Measurements from ENCODE around the gene CD33. TPM values are rescaled to one million over a fixed set of nuclear protein-coding genes. Genes with fewer than 3 reads are reported as not detected.

CD33 gene
- total RNA-seq, 1 experiment from 2014 or later, result not detected

GRCh38 chr19:51252306-51253079 lies 27.6 kb downstream of the CD33 start:
- DNase-seq (ENCODE audit: low read depth), result peak; percentile 64
- in situ Hi-C loops (cut with HindIII; ENCODE audit: low pct_unique_long_range_greater_than_20kb, low sequenced_read_pairs), result no loop called here

GRCh38 chr19:51253088-51253806 lies 28.4 kb downstream of the CD33 start:
- in situ Hi-C loops (cut with HindIII; ENCODE audit: low pct_unique_long_range_greater_than_20kb, low sequenced_read_pairs), result no loop called here
- DNase-seq (ENCODE audit: low read depth), result no peak

DNA sequence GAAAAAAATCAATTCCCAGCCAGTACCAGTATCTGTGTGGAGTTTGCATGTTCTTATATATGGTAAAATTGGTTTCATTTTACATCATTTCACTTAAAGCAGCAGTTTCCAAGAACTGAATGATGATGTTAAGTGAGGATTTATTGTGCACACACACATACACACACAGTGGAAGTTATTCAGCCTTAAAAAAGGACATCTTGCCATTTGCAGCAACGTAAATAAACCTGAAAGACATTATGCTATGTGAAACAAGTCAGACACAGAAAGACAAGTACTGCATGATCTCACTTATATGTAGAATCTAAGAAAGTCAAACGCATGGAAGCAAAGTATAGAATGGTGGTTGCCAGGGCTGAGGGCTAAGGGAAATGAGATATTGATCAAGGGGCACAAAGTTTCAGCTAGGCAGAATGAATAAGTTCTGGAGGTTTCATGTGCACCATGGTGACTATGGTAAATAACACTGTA lies 31.3 kb downstream of the CD33 start:
- no peak for DNase-seq (ENCODE audit: low read depth)
- in situ Hi-C loops (cut with HindIII; ENCODE audit: low pct_unique_long_range_greater_than_20kb, low sequenced_read_pairs), result no loop called here

DNA sequence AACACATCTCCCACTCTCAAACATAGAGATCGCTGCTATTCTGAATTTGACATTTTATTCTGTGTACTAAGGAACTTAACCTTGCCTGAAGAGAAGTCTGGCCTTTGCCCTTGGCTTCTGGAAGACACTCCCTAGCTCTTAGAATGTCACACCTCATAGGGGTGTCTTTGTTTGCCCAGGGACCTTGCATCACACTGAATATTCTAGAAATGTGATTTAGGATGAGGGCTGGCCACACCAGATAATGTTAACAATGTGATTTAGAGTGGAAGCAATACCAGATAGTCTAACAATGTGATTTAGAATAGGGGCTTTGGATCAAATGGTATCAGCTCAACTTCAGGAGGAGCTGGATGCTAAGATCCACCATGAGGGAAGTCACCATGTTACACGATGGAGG lies 32.6 kb downstream of the CD33 start:
- no peak for DNase-seq (ENCODE audit: low read depth)
- in situ Hi-C loops (cut with HindIII; ENCODE audit: low pct_unique_long_range_greater_than_20kb, low sequenced_read_pairs), result no loop called here

GRCh38 chr19:51258165-51259160 lies 33.6 kb downstream of the CD33 start:
- in situ Hi-C loops (cut with HindIII; ENCODE audit: low pct_unique_long_range_greater_than_20kb, low sequenced_read_pairs), result no loop called here
- no peak for DNase-seq (ENCODE audit: low read depth)

DNA sequence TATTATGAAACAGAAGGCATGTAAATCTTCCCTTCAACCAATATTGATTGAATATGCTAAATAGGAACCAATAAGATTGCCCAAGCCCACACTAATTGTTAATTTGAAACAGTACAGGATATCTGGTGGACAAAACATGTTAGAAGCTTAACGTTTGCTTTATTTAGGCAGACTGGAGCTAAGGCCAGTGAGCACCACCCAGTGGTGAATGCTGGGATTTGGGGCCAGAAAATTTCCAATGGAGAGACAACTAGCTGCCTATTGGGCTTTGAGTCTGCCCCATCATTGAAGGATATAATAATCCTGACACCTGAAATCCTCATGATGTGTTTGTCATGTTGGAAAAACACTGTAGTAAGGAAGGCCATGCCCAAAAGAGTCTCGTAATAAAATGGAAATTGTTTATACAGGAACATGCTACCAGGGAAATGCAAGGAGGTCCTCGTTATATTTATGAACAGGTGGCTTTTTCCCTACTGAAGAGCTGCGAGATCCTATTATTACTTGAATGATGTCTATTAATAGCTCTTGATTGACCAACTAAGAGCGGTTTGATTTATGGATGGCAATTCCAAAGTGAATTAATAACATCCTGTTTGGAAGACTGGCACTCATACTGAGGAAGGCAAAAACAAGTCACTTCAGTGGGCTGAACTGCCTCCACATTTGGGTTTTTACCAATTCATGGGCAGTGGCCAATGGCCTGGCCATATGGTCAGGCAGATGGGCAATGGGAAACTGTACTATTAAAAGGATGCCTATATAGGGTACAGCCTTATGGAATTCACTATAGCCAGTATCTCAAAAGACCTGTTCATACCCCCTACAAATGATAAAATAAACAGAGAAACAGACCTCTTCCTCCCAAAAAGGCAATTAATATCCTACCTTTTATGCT lies 34.7 kb downstream of the CD33 start:
- in situ Hi-C loops (cut with HindIII; ENCODE audit: low pct_unique_long_range_greater_than_20kb, low sequenced_read_pairs), result no loop called here
- DNase-seq (ENCODE audit: low read depth), result peak; percentile 61

GRCh38 chr19:51263808-51264207 lies 38.9 kb downstream of the CD33 start:
- DNase-seq (ENCODE audit: low read depth), result no peak
- in situ Hi-C loops (cut with HindIII; ENCODE audit: low pct_unique_long_range_greater_than_20kb, low sequenced_read_pairs), result no loop called here

DNA sequence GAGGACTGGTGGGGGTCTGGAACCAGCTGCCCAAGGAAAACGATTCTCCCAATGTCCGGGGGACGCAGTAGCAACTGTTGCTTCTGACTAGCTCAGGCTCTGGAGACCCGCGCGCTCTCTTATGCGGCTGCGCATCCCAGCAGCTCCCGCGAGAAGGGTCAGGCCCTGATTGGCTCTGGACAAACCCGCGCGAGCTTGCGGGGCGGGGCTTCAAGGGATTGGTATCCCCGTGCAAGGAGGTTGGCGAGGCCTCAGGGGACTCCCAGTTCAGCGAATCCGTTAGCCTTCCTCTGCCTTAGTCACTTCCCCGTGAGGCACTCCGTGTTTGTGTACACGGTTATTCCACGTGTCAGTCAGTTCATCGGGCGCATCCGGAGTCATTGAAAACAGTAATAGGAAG lies 46.2 kb downstream of the CD33 start:
- in situ Hi-C loops (cut with HindIII; ENCODE audit: low pct_unique_long_range_greater_than_20kb, low sequenced_read_pairs), result no loop called here
- DNase-seq (ENCODE audit: low read depth), result no peak

DNA sequence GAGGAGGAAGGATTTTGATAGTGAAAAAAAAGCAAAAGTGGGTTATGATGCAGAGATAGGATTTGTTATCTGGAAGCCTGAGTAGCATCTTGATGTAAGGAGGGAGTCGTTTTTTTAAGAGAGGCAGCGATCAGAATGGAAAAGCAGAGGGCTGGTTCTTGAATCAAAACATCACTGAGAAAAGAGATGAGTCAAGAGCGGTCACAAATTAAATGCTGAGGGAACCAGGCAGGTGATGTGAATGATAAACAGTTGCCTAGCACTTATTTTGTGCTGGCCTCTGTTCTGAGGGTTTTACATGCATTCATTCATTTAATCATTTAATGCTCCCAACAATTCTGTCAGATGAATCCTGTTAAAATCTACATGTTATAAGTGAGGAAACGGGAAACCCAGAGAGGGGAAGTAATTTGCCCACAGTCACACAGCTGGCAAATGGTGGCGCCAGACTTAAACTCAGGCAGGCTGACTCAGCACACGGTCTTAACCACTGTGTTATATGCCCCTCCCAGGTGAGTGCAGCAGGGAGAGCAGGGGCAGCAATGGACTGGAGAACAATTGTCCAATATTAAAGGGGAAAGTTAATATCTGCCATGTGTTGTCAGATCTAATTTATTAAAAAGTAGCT lies 47.4 kb downstream of the CD33 start:
- in situ Hi-C loops (cut with HindIII; ENCODE audit: low pct_unique_long_range_greater_than_20kb, low sequenced_read_pairs), result no loop called here
- DNase-seq (ENCODE audit: low read depth), result peak; percentile 30

- in situ Hi-C loops (cut with HindIII; ENCODE audit: low pct_unique_long_range_greater_than_20kb, low sequenced_read_pairs), result no loop called here
- peak; percentile 93 for DNase-seq (ENCODE audit: low read depth)
Observed at GRCh38 chr19:51274049-51274770, 49.3 kb downstream of the CD33 start.

GRCh38 chr19:51277112-51277511 lies 52.2 kb downstream of the CD33 start:
- in situ Hi-C loops (cut with HindIII; ENCODE audit: low pct_unique_long_range_greater_than_20kb, low sequenced_read_pairs), result no loop called here

DNA sequence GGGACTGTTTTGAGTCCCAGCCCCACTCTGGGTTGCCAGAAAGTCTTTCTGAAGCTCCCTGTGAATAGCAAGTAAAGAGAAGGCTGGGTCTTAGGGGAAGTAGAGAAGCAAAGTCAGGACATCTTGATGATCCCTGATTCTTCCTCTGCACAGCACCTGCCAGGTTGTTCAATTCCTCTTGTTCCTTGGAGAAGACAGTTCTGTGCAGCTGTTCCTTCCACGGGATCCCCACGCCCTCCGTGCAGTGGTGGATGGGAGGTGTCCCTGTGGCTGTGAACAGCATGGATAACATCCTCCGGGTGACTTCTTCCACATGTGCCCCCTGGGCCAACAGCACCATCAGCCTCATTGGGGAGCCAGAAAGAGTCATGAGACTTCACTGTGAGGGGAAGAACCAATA lies 57.5 kb downstream of the CD33 start:
- no peak for DNase-seq (ENCODE audit: low read depth)
- in situ Hi-C loops (cut with HindIII; ENCODE audit: low pct_unique_long_range_greater_than_20kb, low sequenced_read_pairs), result no loop called here

More at GRCh38 chr19:51277112-51277511, 52.2 kb downstream of the CD33 start:
- no peak for DNase-seq (ENCODE audit: low read depth)

- DNase-seq (ENCODE audit: low read depth), result no peak
- in situ Hi-C loops (cut with HindIII; ENCODE audit: low pct_unique_long_range_greater_than_20kb, low sequenced_read_pairs), result no loop called here
Observed at GRCh38 chr19:51285682-51286081, 60.8 kb downstream of the CD33 start.

Measured in Caki2 (cell line).